ENCODE measurements around the gene ISX.

DNA sequence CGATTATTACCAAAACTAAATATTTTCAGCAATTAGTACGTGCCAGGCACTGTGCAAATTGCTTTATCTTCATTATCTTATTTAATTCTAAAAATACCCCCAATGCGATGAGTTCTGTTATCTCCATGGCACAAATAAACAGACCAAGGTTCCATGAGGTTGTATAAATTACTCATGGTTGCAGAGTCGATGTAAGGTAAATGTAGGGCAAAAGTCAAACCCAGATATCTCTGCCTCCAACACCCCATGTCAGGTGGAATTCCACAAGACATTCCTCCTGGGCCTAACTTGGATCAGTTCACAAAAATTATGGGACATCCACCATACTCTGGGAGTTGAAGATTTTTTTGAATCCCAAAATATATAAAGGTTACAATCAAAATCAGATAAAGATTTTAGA lies 43.7 kb downstream of the ISX start:
- TF ChIP-seq NR2C1 (IDR thresholded peaks at IDR 0.05) (no peak), IKZF1 (conservative IDR thresholded peaks at IDR 0.05) (no peak), YY1 (IDR thresholded peaks at IDR 0.05; ENCODE audit: low read depth, low read length) (no peak), ZNF687 (IDR thresholded peaks at IDR 0.05) (no peak), HDAC6 (IDR thresholded peaks at IDR 0.05; ENCODE audit: unreplicated experiment) (no peak), ATF2 (IDR thresholded peaks at IDR 0.05; ENCODE audit: low read length) (no peak), SP1 (IDR thresholded peaks at IDR 0.05; ENCODE audit: low read depth, low read length) (no peak), POLR2A (IDR thresholded peaks at IDR 0.05; ENCODE audit: low read depth, low read length) (no peak), CHD2 (IDR thresholded peaks at IDR 0.05; ENCODE audit: borderline replicate concordance, low read depth, low read length) (no peak)
- TF ChIP-seq, protein P1, sequence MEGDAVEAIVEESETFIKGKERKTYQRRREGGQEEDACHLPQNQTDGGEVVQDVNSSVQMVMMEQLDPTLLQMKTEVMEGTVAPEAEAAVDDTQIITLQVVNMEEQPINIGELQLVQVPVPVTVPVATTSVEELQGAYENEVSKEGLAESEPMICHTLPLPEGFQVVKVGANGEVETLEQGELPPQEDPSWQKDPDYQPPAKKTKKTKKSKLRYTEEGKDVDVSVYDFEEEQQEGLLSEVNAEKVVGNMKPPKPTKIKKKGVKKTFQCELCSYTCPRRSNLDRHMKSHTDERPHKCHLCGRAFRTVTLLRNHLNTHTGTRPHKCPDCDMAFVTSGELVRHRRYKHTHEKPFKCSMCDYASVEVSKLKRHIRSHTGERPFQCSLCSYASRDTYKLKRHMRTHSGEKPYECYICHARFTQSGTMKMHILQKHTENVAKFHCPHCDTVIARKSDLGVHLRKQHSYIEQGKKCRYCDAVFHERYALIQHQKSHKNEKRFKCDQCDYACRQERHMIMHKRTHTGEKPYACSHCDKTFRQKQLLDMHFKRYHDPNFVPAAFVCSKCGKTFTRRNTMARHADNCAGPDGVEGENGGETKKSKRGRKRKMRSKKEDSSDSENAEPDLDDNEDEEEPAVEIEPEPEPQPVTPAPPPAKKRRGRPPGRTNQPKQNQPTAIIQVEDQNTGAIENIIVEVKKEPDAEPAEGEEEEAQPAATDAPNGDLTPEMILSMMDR (IDR thresholded peaks at IDR 0.05 in 2 of 3, conservative IDR thresholded peaks at IDR 0.05 in 1 of 3; ENCODE audit: control insufficient read depth in 2 of 3, extremely low read depth in 1 of 3, insufficient read depth in 1 of 3, low read depth in 3 of 3, low read length in 3 of 3) = no peak

Data from GM12878 (cell line).